Activated CD4-positive, CD25-positive, alpha-beta regulatory T cell treated with anti-CD3 and anti-CD28 coated beads, Interleukin-2, amount 50 U/mL, for 72 hours (primary cell): ENCODE results near the gene ESRRB.

Experiments
- DNase-seq: peaks from one replicate; pipeline ENCODE4 v3.0.0; 2021

The ESRRB gene

GRCh38 chr14:76375947-76376404 lies at the start of gene ESRRB:
Gene ESRRB, plus strand, starts transcription at chr14:76376137. Its CDS starts 265 bp downstream, at chr14:76376402.
- no peak for DNase-seq

GRCh38 chr14:76326918-76327689 lies 48.8 kb upstream of the ESRRB start:
- no peak for DNase-seq

DNA sequence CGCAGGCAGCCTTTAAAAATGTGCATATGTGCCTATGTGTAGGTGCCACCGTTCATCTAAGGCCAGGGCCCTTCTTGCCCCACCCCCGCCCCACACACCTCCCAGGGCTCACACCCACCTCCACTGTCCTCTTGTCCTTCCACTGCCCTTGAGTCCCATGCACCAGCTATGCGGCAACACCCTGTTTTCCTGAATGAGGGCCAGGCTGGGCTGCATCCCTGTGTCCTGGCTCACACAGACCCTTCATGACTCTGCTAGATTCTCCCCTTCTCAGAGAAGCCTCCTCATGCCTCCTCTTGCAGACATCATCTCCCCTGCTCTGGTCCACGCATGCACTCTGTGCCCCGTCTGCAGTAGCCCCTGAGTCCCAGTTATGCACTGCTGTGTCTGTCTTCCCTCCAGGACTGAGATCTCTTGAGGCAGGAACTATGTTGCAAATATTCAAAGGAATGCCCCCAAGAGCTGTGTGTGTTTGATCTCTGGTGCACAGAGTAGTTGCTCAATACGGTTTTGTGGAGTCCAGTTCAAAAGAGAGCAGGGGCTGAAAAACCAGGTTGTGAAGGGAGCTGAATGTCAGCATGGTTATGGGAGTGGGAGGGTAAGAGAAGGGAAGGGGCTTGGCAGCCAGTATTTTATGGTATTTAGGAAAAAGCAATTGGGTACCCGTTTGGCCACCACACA lies 47.3 kb upstream of the ESRRB start:
- no peak for DNase-seq

- DNase-seq, result no peak
Measured at GRCh38 chr14:76329154-76329928, 46.6 kb upstream of the ESRRB start.

DNA sequence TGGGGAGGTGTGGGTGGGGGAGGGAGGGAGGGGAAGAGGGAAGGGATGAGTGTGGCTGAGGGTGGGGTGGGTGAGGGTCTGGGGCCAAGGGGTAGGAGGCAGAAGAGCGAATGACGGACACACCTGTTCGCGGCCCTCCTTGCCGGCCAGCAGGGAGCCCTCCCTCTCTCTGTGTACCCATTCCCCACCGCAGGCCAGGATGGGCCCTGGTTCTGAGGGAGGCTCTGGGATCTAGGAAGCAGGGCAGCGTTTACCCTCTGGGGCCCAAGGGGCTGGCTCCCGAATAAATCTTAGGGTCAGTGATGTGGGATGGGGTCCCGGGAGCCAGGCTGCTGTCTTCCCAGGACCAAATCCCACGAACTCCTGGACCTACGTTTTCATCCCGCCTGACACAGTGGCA lies 46.0 kb upstream of the ESRRB start:
- DNase-seq, result no peak

GRCh38 chr14:76330411-76331327 lies 45.3 kb upstream of the ESRRB start:
- DNase-seq, result no peak

GRCh38 chr14:76331328-76332011 lies 44.5 kb upstream of the ESRRB start:
- no peak for DNase-seq

- no peak for DNase-seq
Measured at GRCh38 chr14:76333664-76334063, 42.3 kb upstream of the ESRRB start.

DNA sequence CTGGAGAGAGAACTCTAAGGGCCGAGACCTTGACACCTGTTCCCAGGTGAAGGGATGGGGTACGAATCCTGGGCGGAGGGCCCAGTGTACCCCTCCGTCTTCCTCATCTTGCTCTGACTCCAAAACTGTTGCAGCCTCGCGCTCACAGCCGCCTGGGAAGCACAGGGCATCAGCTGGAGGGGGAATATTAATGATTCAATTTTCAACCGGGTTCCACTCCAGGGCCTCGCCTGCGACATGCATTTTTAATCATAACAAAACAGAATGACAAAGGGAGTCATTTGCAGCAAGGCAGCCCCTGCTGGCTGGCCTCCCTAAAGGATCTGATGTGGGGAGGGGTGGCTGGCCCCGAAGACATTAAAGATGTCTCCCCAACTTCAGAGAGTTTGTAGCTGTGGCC lies 41.6 kb upstream of the ESRRB start:
- no peak for DNase-seq

- no peak for DNase-seq
Measured at GRCh38 chr14:76336876-76337275, 39.1 kb upstream of the ESRRB start.

GRCh38 chr14:76337635-76338545 lies 38.0 kb upstream of the ESRRB start:
- DNase-seq, result no peak

DNA sequence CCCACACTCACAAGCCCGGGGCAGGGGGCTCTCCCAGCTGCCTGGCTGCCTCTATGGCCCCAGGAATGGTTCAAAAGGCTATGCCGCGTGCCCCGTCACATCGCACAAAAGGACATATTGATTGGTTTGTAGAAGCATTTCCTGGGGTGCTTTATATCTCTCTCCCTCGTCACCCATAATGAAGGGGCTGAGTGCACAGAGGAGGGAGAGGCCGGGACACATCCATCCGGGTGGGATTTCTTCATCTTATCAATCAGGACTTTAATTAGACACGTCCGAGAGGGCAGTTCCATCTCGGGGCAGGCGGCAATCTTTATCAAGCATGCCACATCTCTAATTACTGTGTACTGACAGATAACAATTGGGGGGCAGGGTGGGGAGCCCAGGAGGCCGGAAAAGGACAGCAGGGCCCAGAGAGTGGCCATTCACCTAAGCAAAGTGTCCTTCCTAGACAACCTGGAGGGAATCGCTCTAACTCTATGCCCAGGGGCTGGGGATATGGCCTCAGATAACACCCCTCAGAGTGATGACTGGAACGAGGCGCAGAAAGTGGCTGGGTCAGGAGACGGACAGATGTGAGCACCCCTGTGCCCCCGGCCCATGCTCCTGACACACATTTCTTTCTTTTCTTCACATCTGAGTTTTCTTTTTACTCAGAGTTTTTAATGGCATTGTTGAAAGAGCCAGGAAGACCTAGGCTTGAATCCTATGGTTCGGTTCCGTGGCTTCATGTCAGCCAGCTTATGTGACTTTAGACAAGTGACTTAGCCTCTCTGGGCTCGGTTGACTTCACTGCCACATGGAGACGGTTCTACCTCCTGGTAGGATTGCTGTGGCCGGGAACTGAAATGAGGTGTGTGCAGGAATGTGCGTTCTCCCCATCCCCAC lies 36.0 kb upstream of the ESRRB start:
- DNase-seq, result no peak

DNA sequence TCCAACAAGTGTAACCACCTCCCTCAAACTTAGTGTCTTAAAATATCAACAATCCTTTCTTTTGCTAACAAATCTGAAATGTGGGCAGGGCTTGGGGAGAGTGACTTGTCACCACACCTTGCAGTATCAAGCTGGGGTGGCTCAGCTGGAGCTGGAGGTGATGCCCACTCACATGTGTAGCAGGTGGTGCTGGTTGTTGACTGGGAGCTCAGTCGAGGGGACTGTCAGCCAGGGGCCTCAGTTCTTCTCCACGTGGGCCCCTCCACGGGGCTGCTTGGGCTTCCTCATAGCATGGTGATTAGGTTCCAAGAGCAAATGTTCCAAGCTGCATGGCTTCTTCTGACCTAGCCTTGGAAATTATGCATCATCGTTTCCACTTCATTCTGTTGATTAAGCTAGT lies 32.6 kb upstream of the ESRRB start:
- no peak for DNase-seq

DNA sequence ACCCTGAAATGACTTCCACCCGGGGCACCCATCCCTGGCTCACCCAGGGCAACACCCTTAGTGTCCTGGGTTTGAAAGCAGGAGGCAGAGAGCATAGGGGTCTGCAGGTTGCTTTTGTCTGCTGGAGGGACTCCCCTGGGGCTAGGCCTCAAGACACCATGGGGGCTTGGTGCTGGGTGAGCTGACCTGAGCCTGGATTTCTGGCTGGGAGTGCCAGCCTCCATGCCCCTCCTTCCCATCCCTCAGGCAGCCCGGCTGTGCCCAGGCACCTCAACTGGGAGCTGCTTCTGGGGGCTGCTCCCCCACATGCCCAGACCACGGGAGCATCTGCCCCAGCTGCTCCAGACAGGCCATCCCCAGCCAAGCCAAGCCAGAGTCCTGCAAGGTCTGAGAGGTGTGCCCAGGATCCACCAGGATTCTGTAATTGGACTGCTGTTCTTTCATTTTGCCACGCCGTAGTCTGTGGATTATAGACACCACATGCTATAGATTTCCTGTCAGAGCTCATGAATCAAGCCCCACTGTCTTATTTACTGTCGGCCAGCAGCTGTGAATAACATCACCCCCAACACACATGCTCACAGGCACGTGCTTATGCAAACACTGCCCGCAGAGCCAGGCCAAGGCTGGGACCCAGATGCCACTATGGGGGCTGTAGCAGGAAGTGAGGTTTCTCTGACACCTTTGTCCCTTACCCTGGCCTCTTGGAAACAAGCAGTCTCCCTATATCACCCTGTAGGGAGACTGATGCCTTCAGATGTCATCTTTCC lies 29.4 kb upstream of the ESRRB start:
- DNase-seq, result no peak

DNA sequence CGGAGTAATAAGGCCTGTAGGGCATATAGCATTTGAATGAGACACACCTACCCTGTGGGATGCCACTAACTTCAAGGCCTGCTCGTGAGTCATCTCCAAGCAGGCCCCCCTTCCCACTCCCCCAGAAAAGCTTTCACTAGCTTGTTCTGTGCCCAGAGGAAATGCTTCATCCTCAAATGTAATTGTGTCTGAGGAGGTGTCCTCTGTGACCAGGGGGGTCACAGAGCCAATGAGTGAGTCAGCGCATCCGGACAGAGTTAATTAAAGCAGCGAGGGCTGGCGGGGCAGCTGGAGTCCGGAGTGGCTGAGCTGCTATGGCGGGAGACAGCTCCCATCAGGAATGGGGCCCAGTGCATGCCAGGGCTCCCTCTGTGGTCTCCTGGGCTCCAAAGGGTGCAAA lies 27.0 kb upstream of the ESRRB start:
- no peak for DNase-seq

GRCh38 chr14:76349993-76350392 lies 25.9 kb upstream of the ESRRB start:
- no peak for DNase-seq

DNA sequence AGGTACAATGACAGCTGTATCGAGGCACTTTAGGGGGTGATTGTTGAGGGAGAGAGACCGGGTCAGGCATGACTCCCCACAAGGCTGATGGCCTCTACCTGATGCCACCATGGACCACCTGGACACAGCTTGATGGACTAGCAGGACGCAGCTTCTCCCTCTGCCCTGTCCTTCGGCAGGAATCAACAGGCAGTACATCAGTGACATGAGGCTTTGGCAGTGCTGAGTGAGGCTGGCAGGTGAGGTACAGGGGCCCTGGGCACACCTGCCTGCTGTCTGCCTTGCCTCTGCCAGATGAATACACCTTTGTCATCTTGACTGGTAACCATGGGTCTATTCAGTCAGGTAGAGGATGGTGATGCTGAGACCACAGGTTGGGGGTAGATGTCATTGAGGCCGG lies 25.3 kb upstream of the ESRRB start:
- no peak for DNase-seq

GRCh38 chr14:76351941-76352340 lies 24.0 kb upstream of the ESRRB start:
- DNase-seq, result no peak
